ENCODE results near the gene CA6.
"Not testable (repeated sequence)": the region's sequence is repeated elsewhere in the genome, so short reads cannot be mapped to it uniquely, and the experiment has no call there.

DNA sequence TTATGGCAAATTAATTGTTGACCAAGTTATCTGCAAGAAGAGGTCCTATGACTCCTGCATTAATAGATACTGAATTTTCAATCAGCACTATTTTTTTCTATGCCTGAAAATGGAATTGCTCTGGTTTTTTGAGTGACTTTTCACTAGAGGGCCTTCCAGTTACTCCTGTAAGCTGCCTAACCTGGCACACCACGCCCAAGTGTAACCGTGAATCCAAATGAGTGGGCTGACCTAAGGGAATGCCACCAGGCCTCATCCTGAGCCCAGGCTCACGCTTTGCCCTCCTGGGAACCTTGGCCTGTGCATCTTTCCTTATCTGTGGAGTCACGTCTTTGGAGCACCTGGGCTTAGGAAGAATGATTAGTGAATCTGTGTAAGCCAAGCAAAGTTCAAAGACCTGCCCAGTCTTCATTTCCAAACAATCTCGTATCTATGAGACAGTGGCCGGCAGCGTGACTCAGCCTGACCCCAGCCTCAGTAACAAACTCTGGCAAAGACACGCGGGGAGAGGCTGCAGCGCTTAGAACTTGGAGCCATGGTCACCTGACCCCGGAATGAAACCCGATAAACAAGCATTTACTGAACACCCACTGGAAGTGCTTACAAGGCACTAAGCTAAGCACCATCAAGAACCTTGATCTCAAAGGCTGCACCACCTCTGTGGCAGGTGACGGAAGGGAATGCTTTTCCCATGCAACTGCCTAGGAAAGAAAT lies 48.5 kb downstream of the CA6 start:
- TF ChIP-seq ZBTB21 (CRISPR knock-in tag; IDR thresholded peaks at IDR 0.05; ENCODE audit: borderline replicate concordance); TEAD4 (CRISPR knock-in tag; IDR thresholded peaks at IDR 0.05); CTCF (IDR thresholded peaks at IDR 0.05); MAX (CRISPR knock-in tag; IDR thresholded peaks at IDR 0.05); ZNF138 (CRISPR knock-in tag; conservative IDR thresholded peaks at IDR 0.05); SMAD3 (CRISPR knock-in tag; IDR thresholded peaks at IDR 0.05; ENCODE audit: borderline replicate concordance); RELA (CRISPR knock-in tag; IDR thresholded peaks at IDR 0.05; ENCODE audit: borderline replicate concordance): not testable (repeated sequence)

All from WTC11 (cell line).